NCI-H1417 treated with DMSO at 0.1 percent for 48 hours (cell line): Measurements from ENCODE around the gene APCDD1L.

ENCODE experiments used
- DNase-seq: peaks from one replicate; lab custom pipeline; 2025; lab: John Stamatoyannopoulos, UW

The APCDD1L gene

DNA sequence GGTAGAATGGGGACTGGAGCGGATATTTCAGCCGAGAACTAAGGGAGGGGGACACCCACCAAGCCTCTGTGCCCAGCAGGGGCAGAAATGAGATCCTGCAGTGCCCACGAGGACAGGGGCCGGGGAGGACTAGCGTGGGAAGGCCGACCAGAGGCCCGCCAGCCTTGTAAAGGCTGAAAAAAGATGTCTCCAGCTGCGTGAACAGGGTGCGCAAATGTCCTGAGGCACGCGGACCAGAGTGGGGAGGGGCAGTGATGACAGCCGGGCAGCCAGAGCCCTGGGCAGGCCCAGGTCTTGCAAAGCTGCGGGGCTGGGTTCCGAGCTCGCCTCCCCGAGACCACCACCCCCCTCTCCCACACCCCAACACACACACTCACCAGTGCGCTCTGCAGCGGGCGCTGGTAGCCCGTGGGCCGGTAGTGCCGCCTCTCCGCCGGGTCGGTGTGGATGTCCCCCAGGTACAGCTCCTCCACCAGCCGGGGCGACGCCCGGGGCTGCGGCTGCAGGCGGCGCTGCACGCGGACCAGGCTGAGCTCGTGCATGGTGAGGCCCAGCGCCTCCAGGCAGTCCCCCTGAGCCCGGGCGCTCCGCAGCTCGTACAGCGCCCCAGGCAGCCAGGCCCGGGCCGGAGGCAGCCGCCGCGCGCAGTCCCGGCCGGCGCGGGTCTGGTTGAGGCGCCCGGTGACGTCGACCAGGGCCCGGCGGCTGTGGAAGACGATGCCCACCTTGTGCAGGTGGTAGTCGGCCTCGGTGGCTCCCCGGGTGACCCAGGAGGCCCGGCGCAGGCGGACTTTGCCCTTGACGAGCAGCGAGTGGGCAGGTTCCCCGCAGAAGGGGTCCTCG is 48.2 kb downstream of the APCDD1L start:
- DNase-seq: no peak

GRCh38 chr20:58466095-58466708 is 49.0 kb downstream of the APCDD1L start:
- DNase-seq: no peak

- no peak for DNase-seq
Measured at GRCh38 chr20:58464838-58465237, 50.4 kb downstream of the APCDD1L start.

DNA sequence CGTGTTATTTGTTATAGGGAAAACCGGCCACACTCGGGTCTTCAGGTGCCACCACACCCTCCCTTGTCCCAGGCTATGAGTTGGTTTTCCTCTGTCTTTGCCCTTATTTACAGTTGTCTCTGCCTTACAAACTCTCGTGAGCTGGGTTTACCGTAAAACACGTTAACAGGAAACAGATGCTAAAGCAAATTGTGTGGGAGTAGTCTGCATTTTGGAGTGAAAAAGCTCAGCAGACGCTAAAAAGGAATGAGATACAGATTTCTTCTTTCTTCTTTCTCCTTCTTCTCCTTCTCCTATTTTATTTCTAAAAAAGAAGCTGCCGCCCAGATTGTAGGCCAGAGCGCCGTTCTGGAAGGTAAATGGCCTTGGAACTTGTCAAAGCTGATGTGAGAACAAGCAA is 51.9 kb downstream of the APCDD1L start:
- no peak for DNase-seq

DNA sequence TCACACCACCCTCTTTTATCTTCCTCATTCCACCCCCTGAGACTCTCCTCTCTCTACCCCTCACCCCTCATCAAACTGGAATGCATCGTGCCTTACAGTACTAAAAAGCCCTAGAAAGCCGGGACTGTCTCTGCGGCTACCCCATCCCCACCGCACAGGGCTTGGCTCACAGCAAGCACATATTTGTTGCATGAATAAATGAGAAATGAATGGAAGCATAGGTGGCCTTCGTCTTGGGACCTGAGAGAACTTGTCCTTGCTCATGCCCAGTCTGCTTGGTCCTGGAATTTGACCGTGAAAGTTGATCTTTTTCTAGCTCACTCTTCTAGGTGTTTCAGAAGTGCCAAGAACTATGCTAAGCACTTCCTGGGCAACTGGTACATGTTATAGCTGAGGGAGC is 53.3 kb downstream of the APCDD1L start:
- no peak for DNase-seq

DNA sequence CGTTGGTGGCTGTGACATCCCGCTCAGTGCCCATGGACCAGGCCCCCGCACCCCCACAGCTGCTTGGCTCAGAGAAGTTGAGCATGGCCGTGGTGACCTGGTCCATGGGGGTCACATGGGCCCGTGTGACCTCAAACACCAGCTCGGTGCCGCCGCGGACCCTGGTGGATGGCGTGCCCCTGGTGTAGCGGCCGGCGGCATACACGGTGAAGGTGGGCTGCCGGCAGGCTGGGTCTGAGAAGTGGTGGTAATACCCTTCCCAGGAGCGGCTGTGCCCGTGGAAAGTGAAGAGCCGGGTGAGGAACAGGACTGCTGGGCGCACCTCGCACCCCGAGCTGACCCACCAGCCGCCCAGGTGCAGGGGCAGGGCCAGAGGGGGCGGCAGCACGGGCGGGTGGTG is 54.1 kb downstream of the APCDD1L start:
- no peak for DNase-seq

DNA sequence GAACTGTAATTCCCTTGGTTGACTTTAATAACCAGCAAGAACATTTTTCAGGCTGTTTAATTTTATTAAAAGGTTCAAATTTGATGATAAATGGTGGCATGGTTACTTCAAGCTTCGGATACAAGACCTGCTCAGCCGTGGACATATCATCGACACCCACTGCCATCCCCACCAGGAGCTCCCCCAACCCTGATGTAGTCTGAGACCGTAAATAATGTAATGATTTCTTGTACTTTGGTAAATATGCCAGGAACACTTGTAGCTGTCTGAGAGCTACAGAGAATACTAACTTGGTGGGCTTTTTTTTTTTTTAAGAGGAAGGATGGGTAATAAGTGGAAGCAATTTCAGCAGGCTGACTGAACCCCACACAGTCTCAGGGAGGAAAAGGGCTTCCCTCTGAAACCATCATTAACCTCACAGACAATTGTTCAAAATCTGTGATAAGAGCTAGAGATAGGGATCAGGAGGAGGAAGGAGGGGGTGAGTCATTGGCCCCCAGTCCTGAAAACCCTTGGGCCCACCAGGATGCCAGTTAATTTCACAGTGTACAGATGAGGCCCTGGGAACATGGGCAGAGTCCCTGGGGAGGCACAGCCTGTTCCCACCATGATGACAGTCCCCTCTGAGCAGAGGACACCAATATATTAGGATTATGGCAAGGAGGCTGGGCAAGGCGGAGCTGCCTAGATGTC is 56.0 kb downstream of the APCDD1L start:
- DNase-seq: no peak

- DNase-seq: no peak
Measured at GRCh38 chr20:58458342-58459057, 56.7 kb downstream of the APCDD1L start.

GRCh38 chr20:58457083-58457695 is 58.0 kb downstream of the APCDD1L start:
- DNase-seq: no peak

DNA sequence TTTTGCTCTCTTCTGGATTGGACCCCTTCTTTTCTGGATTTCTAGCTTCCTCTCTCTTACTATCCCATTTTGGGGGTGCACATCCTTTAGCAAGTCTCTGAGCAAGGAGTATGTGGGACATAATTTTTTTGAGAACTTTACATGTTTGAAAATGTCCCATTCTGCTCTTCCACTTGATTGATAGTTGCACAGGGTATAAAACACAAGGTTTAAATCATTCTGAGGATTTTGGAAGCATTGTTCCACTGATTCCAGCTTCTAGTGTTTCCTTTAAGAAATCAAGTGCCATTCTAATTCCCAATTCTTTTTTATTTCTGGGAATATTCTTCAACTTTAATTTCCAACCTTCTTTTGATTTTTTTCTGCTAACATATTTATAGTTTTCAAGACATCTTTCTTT is 60.7 kb downstream of the APCDD1L start:
- no peak for DNase-seq

- no peak for DNase-seq
Measured at GRCh38 chr20:58453391-58453790, 61.8 kb downstream of the APCDD1L start.

DNA sequence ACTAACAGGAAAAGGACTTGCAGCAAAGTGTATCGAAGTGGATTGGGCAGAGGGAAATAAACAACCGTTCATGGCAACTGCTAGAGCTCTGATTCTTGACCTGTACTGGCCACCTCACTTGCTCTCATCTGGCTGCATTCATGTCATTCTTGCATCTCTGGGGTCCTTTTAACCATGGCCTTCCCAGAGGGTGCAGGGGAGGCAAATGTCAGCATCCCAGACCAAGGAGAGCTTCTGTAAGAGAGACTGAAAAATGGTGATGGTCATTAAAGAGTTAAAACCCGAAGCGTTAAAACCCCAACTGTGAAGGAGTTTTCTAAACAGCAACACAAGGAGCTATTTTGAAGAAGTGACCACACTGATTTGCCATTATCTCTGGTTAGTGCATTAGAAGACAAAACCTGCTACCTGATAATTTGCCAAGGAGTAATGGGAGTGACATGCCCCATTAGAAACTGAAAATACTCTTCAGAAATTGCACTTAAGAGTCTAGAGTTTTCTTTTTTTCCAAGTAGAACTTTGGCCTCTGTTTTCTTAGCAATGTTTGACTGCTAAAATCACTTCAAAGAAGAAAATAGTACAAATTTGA is 62.4 kb downstream of the APCDD1L start:
- DNase-seq: no peak

GRCh38 chr20:58450254-58450653 is 64.9 kb downstream of the APCDD1L start:
- no peak for DNase-seq

DNA sequence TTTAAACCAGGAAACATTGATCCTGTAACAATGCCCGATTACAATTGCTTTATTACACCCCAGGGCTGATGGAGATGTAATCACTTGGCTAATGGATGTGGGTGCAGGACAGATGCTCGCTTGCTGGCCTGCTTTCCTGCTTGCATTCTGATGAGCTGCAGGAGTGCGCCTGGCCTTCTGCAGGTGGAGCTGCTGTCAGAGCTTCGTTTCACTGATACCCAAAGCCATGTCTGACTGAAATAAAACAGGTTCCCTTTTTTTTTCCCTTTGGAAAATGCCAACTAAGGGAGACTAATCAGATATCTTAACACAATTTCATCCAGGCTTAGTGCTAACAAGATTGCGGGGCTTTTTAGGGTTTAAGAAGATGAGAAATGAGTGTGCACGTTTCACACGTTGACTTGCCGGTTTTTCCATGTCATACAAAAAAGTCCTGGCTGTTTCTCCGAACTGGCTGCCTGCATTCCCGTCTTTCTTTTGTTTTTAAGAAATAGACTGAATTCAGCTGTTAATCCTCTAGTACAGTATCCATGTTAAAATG is 65.4 kb downstream of the APCDD1L start:
- no peak for DNase-seq

DNA sequence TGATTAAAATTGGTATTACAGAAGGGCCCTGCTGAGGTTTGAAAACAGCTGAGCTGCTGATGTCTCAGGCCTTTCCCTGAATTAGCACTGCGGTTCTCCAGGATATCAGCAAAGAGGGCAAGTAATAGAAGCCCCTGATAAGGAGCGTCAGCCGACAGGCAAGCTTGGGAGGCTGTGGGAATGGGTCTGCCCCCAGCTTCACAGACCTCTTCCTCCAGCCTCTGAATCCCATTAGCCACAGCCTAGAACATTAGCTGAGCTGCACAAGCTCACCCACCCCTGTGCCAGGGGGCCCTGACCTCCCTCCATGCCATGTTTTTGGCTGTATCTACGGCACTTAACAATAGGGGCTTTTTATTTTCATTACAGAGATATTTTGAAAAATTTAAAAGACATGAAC is 66.2 kb downstream of the APCDD1L start:
- no peak for DNase-seq

- no peak for DNase-seq
Measured at GRCh38 chr20:58447511-58448391, 67.4 kb downstream of the APCDD1L start.

GRCh38 chr20:58446960-58447265 is 68.3 kb downstream of the APCDD1L start:
- no peak for DNase-seq

- DNase-seq: no peak
Measured at GRCh38 chr20:58446264-58446959, 68.8 kb downstream of the APCDD1L start.

- no peak for DNase-seq
Measured at GRCh38 chr20:58444746-58445255, 70.4 kb downstream of the APCDD1L start.

- no peak for DNase-seq
Measured at GRCh38 chr20:58441723-58442122, 73.5 kb downstream of the APCDD1L start.
